Putamen (tissue), 1 donor: ENCODE measurements around the gene FOXD4L1.
"Not testable (repeated sequence)": the region's sequence is repeated elsewhere in the genome, so short reads cannot be mapped to it uniquely, and the experiment has no call there.

Experiments used
- DNase-seq: peaks from one replicate; pipeline ENCODE4 v3.0.0-alpha.2; 2016; ENCODE audit warnings: low spot score

Gene FOXD4L1

GRCh38 chr2:113498365-113498764 is at the start of gene FOXD4L1:
Gene FOXD4L1, plus strand, starts transcription at chr2:113498665. Its CDS starts 592 bp downstream, at chr2:113499257.
- DNase-seq = not testable (repeated sequence)

GRCh38 chr2:113465770-113466169 is 32.7 kb upstream of the FOXD4L1 start:
- DNase-seq = not testable (repeated sequence)

- not testable (repeated sequence) for DNase-seq
Observed at GRCh38 chr2:113476688-113477368, 21.6 kb upstream of the FOXD4L1 start.

DNA sequence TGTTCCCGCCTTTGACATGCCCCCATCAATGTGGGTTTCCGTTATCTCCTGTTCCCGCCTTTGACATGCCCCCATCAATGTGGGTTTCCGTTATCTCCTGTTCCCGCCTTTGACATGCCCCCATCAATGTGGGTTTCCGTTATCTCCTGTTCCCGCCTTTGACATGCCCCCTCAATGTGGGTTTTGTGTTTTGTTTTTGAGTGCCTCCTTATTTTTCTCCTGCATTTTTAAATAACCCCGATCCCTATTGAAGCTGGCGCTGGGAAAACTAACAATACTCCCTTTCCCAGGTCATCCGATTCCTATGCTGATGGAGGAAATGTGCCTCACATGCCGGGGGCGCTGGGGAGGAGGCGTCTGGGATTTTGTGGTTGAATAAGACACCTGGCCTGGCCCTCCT is 1.9 kb upstream of the FOXD4L1 start:
- DNase-seq = not testable (repeated sequence)

DNA sequence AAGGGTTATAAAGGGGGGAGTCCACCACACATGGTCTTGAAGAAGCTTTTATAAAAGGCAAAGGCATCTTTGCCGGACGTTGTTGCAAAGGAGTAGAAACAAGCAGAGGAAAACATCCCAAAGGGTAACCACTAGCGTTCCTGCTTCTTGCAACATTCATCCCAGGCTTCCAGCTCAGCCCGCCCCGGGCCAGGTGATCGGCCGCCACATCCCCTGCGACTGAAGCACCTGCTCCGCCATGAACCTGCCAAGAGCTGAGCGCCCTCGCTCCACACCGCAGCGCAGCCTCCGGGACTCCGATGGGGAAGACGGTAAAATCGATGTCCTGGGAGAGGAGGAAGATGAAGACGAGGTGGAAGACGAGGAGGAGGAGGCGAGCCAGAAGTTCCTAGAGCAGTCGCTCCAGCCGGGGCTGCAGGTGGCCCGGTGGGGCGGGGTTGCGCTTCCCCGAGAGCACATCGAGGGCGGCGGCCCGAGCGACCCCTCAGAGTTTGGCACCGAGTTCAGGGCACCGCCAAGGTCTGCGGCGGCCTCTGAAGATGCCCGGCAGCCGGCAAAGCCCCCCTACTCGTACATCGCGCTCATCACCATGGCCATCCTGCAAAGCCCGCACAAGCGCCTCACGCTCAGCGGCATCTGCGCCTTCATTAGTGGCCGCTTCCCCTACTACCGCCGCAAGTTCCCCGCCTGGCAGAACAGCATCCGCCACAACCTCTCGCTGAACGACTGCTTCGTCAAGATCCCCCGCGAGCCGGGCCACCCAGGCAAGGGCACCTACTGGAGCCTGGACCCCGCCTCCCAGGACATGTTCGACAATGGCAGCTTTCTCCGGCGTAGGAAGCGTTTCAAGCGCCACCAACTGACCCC is 787 bp downstream of the FOXD4L1 start:
- DNase-seq = not testable (repeated sequence)

DNA sequence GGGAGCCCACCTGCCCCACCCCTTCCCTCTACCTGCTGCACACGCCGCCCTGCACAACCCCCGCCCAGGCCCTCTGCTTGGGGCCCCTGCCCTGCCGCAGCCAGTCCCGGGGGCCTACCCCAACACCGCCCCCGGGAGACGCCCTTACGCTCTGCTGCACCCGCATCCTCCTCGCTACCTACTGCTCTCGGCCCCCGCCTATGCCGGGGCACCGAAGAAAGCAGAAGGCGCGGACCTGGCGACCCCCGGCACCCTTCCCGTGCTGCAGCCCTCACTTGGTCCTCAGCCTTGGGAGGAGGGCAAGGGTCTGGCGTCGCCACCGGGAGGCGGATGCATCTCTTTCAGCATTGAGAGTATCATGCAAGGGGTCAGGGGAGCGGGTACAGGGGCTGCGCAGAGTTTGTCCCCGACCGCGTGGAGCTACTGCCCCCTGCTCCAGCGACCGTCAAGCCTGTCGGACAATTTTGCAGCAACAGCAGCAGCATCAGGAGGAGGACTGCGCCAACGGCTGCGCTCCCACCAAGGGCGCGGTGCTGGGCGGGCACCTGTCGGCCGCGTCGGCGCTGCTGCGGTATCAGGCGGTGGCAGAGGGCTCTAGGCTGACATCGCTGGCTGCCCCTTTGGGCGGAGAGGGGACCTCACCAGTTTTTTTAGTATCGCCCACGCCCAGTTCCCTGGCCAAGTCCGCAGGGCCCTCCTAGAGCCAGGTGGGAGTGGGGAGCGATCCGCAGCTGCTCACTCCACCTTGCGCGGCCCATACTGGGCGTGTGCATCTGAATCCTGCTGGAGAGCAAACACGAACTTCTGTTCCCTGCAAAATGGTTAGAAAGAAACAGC is 1.6 kb downstream of the FOXD4L1 start:
- DNase-seq = not testable (repeated sequence)

DNA sequence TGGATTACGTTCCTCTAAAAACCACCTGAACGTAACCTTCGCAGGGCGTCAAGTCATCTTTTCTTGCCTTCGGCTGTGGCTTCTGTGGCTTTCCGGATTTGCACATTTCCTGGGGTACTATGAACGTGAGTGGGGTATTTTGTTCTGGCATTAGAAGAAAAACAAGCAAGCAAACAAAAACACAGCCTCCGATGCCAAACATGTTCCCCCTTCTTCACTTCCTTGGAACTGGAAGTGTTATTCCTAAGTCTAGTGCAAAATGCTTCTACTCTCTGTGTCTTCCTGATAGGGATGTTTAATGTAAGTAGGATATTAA is 2.2 kb downstream of the FOXD4L1 start:
- DNase-seq = not testable (repeated sequence)

GRCh38 chr2:113502216-113503093 is 4.0 kb downstream of the FOXD4L1 start:
- DNase-seq = not testable (repeated sequence)

DNA sequence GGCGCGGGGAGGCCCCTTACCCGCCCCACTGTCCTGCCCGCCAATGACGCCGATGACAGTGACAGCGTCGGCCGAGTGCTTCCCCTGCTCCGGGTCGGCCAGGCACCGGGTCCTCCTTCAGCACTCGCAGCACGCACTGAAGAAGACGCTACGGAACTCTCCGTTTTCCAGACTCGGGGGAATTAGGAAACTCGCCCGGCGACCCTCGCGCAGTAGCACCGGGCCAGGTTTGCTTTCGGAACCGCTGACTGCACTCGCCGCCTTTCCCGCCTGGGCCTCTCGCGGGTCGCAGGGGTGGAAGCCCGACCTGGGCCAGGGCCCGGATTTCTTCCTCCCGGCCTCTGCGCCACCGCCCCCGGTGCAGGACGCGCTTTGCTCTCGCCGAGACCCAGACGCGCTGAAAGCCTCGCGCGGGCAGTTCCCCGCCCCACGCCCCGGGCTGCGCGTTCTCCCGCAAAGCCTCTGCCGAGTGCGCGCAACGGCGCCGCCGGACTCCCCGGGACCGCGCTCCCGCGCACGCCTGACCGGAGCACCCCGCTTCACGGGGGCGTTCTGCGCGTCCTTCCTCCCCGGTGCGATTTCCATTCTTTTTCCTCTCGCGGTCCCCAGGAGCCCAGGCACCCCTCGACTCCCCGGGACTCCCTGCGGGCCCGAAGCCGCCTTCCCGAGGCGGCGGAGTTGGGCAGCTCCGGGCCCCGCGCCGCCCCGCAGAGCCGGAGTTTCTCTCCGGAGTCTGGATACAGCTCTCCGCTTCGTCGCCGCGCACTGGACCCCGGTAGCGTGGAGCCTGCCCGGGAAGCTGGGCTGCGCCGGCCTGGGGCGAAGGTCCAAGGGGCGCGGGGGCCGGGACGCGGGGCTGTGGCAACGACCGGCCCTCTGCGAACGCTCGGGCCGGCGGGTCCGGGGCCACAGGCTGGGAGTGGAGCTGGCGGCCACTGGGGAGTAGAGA is 4.9 kb downstream of the FOXD4L1 start:
- DNase-seq = not testable (repeated sequence)

- DNase-seq = not testable (repeated sequence)
Observed at GRCh38 chr2:113504081-113504480, 5.6 kb downstream of the FOXD4L1 start.

DNA sequence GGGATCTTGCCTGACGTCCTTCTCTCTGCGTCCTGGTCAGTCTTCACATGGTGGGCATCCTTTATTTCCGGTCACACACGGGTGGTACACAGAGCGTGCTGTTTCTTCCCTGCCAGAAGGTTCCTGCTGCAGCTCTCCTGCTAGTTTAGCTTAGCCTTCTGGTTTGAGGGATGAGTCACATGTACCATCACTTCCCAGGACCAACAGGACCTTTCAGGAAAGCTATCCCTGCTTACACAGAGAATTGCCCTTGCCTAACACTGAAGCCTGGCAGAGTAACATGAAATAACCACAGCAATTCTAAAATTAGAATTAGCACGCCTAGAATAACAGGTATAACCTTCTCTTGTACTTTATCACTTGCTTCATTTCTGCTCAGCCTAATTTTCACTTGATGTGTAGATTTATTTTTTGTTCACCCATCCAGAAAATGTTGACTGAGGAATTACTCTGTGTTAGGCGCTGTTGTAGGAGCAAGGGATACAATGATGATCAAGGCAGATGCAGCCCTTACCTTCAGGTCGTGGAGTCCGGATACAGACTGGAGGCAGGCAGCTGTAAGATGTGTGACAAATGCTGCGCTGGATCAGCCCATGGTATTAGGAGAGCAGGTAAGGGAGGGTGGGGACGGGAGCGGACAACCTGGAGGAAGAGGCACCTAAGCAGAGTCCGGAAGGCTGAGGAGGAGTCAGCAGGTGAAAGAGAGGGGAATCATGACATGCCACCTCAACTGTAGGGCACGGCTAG is 9.1 kb downstream of the FOXD4L1 start:
- not testable (repeated sequence) for DNase-seq

- not testable (repeated sequence) for DNase-seq
Observed at GRCh38 chr2:113508187-113508586, 9.7 kb downstream of the FOXD4L1 start.

DNA sequence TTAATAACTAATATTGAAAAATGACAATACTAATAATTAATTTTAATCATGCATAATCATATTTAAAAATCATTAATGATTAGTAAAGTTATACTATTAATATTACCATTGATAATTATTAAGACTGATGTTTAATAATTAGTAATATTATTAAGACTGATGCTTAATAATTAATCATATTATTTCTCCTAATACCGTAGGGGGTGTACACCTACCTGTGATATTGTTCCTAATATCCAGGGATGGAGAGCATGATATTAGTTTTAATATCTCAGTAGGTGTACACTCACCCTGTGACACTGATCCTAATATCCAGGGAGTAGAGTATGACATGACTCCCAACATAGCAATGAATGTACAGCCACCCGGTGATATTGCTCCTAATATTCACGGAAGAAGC is 12.4 kb downstream of the FOXD4L1 start:
- DNase-seq = not testable (repeated sequence)

DNA sequence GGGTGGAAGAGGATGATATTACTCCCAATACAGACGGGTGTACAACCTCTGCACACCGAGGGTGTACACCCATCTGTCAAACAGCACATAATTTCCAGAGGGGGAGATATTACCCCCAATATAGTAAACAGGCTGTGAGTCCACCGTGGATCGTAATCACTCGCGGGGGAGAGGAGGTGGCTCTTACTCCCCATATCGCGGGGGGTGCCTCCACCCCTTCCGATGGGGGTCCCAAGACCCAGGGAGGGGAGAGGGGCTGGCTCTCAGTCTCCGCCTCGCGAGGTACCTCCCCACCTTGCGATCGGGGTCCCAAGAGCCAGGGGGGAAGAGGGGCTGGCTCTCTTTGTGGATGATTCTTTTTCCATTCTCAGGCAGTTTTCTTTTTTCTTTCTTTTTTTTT is 13.4 kb downstream of the FOXD4L1 start:
- not testable (repeated sequence) for DNase-seq

- DNase-seq = not testable (repeated sequence)
Observed at GRCh38 chr2:113515457-113515856, 17.0 kb downstream of the FOXD4L1 start.

DNA sequence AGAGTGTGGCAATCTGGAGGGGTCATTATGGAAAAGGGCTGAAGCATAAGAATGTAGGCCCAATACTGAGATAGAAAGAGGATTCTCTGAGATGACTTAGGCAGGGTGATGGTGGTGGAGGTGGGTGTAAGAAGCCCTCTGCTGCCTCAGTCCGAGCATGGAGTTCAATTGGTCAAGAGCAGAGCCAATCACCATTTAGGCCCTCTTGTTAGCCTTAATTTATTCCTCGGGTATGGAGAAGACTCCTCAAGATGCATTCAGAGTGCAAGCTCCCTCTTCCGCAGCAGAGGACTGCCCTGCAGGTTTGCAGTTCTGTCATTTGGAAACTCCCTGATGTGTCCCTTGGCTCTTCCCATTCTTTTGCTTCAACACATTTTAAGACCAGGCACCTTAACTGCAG is 17.5 kb downstream of the FOXD4L1 start:
- not testable (repeated sequence) for DNase-seq

DNA sequence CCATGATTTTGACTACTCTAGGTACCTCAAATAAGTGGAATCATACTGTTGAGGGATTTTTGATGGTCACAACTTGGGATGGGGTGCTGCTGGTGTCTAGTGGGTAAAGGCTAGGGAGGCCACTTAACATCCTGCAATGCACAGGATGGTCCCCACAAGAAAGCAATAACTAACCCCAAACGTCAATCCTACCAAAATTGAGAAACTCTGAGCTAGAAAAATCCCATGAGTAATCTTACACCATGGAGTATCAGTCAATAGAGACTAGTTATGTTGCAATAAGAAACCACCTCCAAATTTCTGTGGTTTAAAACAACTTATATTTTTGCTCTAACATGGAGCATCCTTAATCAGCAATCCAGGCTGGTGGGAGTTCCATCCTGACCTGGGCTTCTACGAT is 18.6 kb downstream of the FOXD4L1 start:
- not testable (repeated sequence) for DNase-seq

- DNase-seq = not testable (repeated sequence)
Observed at GRCh38 chr2:113520837-113521236, 22.4 kb downstream of the FOXD4L1 start.

DNA sequence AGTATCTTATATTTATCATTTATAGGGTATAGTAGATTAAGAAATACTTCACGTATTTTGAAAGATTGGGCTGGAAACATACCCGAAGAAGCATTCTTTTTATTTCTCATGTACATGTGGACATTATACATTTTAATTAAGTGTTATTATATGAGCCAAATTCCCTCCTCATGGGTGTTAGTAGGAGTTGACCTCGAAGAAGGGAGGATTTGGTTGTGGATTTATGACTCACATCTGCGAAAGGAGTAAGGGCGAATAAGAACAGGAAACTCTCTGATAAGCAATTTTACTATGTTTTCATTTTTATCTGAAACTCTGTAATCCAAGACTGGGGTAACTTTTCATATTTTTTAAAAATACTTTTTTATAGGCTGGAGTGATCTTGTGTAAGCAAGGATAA is 23.0 kb downstream of the FOXD4L1 start:
- DNase-seq = not testable (repeated sequence)
